OCI-LY7 (cell line): ENCODE results near the gene VWA2. TPM values are rescaled to one million over a fixed set of nuclear protein-coding genes. Genes with fewer than 3 reads are reported as not detected.

Experiments
- BruUV-seq: library from RNA; stranded (reverse); fragments of 400-500 nt; replicated peaks from 2 replicates; lab custom pipeline; 2021; lab: Mats Ljungman, UMichigan
- CTCF ChIA-PET: fragments of 300-600 bp; sonication (Branson Sonifier 250); formaldehyde crosslinking; loops from one replicate; lab custom pipeline; 2022; ENCODE audit warnings: antibody characterized with exemption; ENCODE audit not compliant: unreplicated experiment; lab: Charles Lee
- POLR2A ChIA-PET: fragments of 300-600 bp; sonication (Branson Sonifier 250); formaldehyde crosslinking; loops from one replicate; lab custom pipeline; 2022; ENCODE audit warnings: antibody characterized with exemption; lab: Charles Lee
- DNase-seq: peaks from one replicate; pipeline ENCODE4 v3.0.0-alpha.2; 2015; ENCODE audit warnings: low spot score
- H2AFZ ChIP-seq: fragments of 200-600 bp; sonication (generic), shearing (Covaris generic); 2 replicates; pipeline ENCODE4 v1.6.1; 2014; ENCODE audit warnings: mild to moderate bottlenecking, antibody characterized with exemption, low read length, moderate library complexity
- H3K27ac ChIP-seq: fragments of 200-600 bp; sonication (generic); 2 replicates; pipeline ENCODE4 v1.5.1; 2014; ENCODE audit warnings: mixed run types, low read depth, mild to moderate bottlenecking, moderate library complexity, low read length, inconsistent platforms; ENCODE audit not compliant: poor library complexity, severe bottlenecking
- H3K36me3 ChIP-seq: fragments of 200-600 bp; sonication (generic); 2 replicates; pipeline ENCODE4 v1.6.1; 2014; ENCODE audit warnings: mild to moderate bottlenecking, antibody characterized with exemption, low read length, moderate library complexity, mixed read lengths; ENCODE audit not compliant: insufficient read depth
- H3K4me1 ChIP-seq: fragments of 200-600 bp; sonication (generic); 2 replicates; pipeline ENCODE4 v1.5.1; 2014; ENCODE audit warnings: mild to moderate bottlenecking, low read length; ENCODE audit not compliant: insufficient read depth, poor library complexity, severe bottlenecking
- H3K4me2 ChIP-seq: fragments of 200-600 bp; sonication (generic); 2 replicates; pipeline ENCODE4 v1.6.1; 2014; ENCODE audit warnings: mild to moderate bottlenecking, low read length
- H3K4me3 ChIP-seq: fragments of 200-600 bp; sonication (generic); 2 replicates; pipeline ENCODE4 v1.5.1; 2014; ENCODE audit warnings: mild to moderate bottlenecking, low read depth, low read length; ENCODE audit not compliant: poor library complexity, severe bottlenecking
- H3K79me2 ChIP-seq: fragments of 200-600 bp; sonication (generic); 2 replicates; pipeline ENCODE4 v1.6.1; 2016; ENCODE audit warnings: low read depth, mild to moderate bottlenecking, low read length, moderate library complexity, mixed read lengths; ENCODE audit not compliant: insufficient read depth
- H3K9me2 ChIP-seq: fragments of 200-600 bp; sonication (generic); 2 replicates; pipeline ENCODE4 v1.6.1; 2016; ENCODE audit warnings: mild to moderate bottlenecking, low read length, mixed read lengths; ENCODE audit not compliant: insufficient read depth
- H3K9me3 ChIP-seq: fragments of 200-600 bp; sonication (generic); 2 replicates; pipeline ENCODE4 v1.6.1; 2014; ENCODE audit warnings: mild to moderate bottlenecking, mixed run types, low read length, mixed read lengths
- H4K20me1 ChIP-seq: fragments of 200-600 bp; sonication (generic); 2 replicates; pipeline ENCODE4 v1.6.1; 2014; ENCODE audit warnings: mild to moderate bottlenecking, antibody characterized with exemption, low read length, moderate library complexity, mixed read lengths; ENCODE audit not compliant: insufficient read depth
- EZH2phosphoT487 ChIP-seq: fragments of 200-600 bp; sonication (generic); IDR thresholded peaks from 2 replicates; pipeline ENCODE4 v1.6.1; 2018; ENCODE audit warnings: low read depth, borderline replicate concordance, mild to moderate bottlenecking, mixed run types, antibody characterized with exemption, low read length, moderate library complexity, mixed read lengths
- intact Hi-C: fragments of 100-400 bp; cut with micrococcal nuclease; formaldehyde crosslinking; loops from one replicate; pipeline ENCODE4 v1.10.0; 2022; ENCODE audit not compliant: unreplicated experiment
- total RNA-seq, 2 experiments: library from RNA; depleted of rRNA in 1 of 2; stranded (reverse); fragments of >200 nt in 1 of 2; shearing (Covaris generic) in 1 of 2; gene quantifications; 2 replicates each; pipeline ENCODE4 v1.2.3, GENCODE V29; 2014 to 2022
- TF ChIP-seq, protein P1 (sequence below): fragments of 200-600 bp; sonication (generic); conservative IDR thresholded peaks from 2 replicates; pipeline ENCODE4 v1.5.1; 2014; ENCODE audit warnings: mild to moderate bottlenecking, antibody characterized with exemption, low read length, moderate library complexity, mixed read lengths

Gene VWA2
- total RNA-seq, 2 experiments from 2014 or later = not detected

DNA sequence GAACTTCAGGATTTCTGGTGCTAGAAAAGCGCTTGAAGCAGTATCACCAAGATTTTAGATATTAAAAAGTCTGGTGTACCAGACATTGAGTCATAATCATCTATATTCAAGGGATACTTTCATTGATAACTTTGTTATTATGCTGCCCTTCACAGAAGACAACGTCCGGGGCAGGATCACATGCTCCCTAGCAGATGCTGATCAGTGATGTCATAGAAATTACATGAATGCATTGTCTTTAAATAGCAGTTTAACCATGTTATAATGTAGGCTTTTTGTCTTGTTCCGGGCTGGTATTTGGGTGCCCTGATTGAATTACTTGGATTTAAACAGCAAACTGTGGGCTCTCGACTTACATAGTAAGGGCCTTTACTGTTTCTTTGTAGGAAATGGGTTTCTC is 54.0 kb downstream of the VWA2 start:
- POLR2A ChIA-PET = interaction anchor here (0.6 to 1.6 kb wide), 2 partner anchors 11 to 29 kb away, joined by 3 to 5 read pairs; no protein-coding TSS in a partner anchor
- CTCF ChIA-PET = no interaction called here
- Histone ChIP-seq H3K4me2 (no peak overlapping the region), H4K20me1 (no peaks in the 10 kb centered on the region), H2AFZ (no peak overlapping the region), H3K36me3 (no peaks in the 10 kb centered on the region), H3K27ac (no peak overlapping the region), H3K4me3 (no peak overlapping the region), H3K79me2 (no peaks in the 10 kb centered on the region), H3K9me2 (no peaks in the 10 kb centered on the region), H3K9me3 (peaks cover 13% of the 10 kb centered on the region), H3K4me1 (no peaks in the 10 kb centered on the region)
- no peak for DNase-seq
- intact Hi-C loops = no loop called here
- TF ChIP-seq, protein P1, sequence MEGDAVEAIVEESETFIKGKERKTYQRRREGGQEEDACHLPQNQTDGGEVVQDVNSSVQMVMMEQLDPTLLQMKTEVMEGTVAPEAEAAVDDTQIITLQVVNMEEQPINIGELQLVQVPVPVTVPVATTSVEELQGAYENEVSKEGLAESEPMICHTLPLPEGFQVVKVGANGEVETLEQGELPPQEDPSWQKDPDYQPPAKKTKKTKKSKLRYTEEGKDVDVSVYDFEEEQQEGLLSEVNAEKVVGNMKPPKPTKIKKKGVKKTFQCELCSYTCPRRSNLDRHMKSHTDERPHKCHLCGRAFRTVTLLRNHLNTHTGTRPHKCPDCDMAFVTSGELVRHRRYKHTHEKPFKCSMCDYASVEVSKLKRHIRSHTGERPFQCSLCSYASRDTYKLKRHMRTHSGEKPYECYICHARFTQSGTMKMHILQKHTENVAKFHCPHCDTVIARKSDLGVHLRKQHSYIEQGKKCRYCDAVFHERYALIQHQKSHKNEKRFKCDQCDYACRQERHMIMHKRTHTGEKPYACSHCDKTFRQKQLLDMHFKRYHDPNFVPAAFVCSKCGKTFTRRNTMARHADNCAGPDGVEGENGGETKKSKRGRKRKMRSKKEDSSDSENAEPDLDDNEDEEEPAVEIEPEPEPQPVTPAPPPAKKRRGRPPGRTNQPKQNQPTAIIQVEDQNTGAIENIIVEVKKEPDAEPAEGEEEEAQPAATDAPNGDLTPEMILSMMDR = no peak
- no peak for TF ChIP-seq EZH2phosphoT487
- BruUV-seq = no TSS peak

GRCh38 chr10:114294549-114294948 is 55.5 kb downstream of the VWA2 start:
- no peaks in the 10 kb centered on the region for H4K20me1 ChIP-seq
- DNase-seq = no peak
- ChIA-PET CTCF (no interaction called here), POLR2A (no interaction called here)
- no peak overlapping the region for H3K4me2 ChIP-seq
- no peak overlapping the region for H2AFZ ChIP-seq
- no peaks in the 10 kb centered on the region for H3K79me2 ChIP-seq
- no peaks in the 10 kb centered on the region for H3K4me1 ChIP-seq
- no peak overlapping the region for H3K27ac ChIP-seq
- H3K4me3 ChIP-seq = no peak overlapping the region
- no peaks in the 10 kb centered on the region for H3K9me2 ChIP-seq
- H3K9me3 ChIP-seq = peaks cover 13% of the 10 kb centered on the region
- BruUV-seq = no TSS peak
- intact Hi-C loops = no loop called here
- H3K36me3 ChIP-seq = no peaks in the 10 kb centered on the region
- no peak for TF ChIP-seq EZH2phosphoT487
- TF ChIP-seq, protein P1 = no peak

GRCh38 chr10:114295393-114295792 is 56.3 kb downstream of the VWA2 start:
- ChIA-PET CTCF (no interaction called here), POLR2A (no interaction called here)
- TF ChIP-seq, protein P1 = no peak
- TF ChIP-seq EZH2phosphoT487 = no peak
- Histone ChIP-seq H3K4me3 (no peak overlapping the region), H3K79me2 (no peaks in the 10 kb centered on the region), H3K36me3 (no peaks in the 10 kb centered on the region), H3K27ac (no peak overlapping the region), H2AFZ (no peak overlapping the region), H3K4me1 (no peaks in the 10 kb centered on the region), H3K9me2 (no peaks in the 10 kb centered on the region), H3K4me2 (no peak overlapping the region), H4K20me1 (no peaks in the 10 kb centered on the region), H3K9me3 (peaks cover 13% of the 10 kb centered on the region)
- TSS peak; percentile 64 for BruUV-seq
- intact Hi-C loops = no loop called here
- DNase-seq = no peak
